ENCODE results near the gene C11orf42.
"Not testable (repeated sequence)": the region's sequence is repeated elsewhere in the genome, so short reads cannot be mapped to it uniquely, and the experiment has no call there.

Gene C11orf42

GRCh38 chr11:6224421-6224820 lies 19.1 kb downstream of the C11orf42 start:
- DNase-seq, result no peak

GRCh38 chr11:6225024-6225423 lies 19.7 kb downstream of the C11orf42 start:
- DNase-seq, result no peak

- no peak for DNase-seq
These were observed 20.5 kb downstream of the C11orf42 start for GRCh38 chr11:6225896-6226295.

DNA sequence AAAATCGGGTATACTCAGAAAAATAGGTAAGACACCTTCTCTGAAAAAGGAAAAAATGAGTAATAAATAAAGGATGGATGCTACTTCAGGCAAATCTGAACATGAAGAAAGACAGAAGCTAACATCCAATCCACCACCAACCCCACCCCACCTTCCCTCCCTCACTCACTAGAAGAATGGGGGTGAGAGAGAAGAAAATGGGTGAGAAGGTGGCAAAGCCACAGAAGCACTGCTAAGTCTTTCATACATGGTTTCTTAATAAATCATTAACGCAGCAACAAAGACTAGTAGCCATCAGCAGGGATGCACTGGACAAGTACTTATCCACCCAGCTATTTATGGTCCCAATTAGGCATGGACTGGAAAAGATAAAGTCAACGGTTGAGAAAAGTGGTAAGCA lies 23.2 kb downstream of the C11orf42 start:
- DNase-seq, result no peak

- no peak for DNase-seq
These were observed 24.6 kb downstream of the C11orf42 start for GRCh38 chr11:6229911-6230310.

GRCh38 chr11:6232899-6233298 lies 27.5 kb downstream of the C11orf42 start:
- no peak for DNase-seq

GRCh38 chr11:6233984-6234386 lies 28.6 kb downstream of the C11orf42 start:
- DNase-seq, result no peak

GRCh38 chr11:6234387-6235107 lies 29.2 kb downstream of the C11orf42 start, which contains the start of gene FHIP1B:
Gene FHIP1B (minus strand): TSS chr11:6234636. CDS start chr11:6224516, 10,120 bp downstream.
- DNase-seq, result peak; percentile 81

DNA sequence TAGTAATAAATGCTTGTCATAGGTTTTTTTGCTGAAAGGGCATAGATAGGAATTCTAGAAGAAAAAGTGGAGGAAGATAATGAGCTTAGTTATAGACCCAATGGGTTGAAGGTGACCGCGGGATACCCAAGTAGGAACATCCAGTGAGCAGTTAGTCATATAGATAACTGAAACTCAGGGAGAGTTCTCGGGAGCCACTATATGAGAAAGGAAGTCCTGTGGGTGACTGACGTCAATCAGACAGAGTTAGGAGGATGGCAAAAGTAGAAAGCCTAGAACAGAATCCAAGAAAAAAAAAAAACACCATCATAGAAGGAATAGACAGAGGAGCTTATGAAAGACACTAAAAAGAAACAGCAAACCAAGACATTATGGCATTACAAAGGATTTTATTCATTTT lies 31.9 kb downstream of the C11orf42 start:
- DNase-seq, result no peak

GRCh38 chr11:6237761-6238302 lies 32.5 kb downstream of the C11orf42 start:
- DNase-seq, result no peak

DNA sequence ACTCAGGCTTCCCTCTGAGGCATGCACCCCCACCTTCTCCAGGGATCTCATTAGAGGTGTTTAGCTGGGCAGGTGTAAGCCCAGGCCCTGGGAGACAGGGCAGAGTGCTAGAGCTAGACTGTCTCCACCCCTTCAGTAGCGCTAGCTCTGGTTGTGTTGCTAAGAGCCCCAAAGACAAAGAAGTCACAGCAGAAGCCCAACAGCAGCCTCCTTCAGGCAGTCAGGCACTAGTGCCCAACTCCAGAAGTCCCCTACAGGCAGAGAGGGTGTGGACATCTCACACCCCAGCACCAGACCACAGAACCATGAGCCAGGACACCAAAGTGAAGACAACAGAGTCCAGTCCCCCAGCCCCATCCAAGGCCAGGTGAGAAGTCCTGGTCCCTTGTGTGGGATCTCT lies 33.5 kb downstream of the C11orf42 start, which contains the start of gene CNGA4:
Gene CNGA4 (plus strand): TSS at position 188 of the 400 bp plus-strand sequence. CDS start 118 bp downstream, at position 306.
- DNase-seq, result no peak

DNA sequence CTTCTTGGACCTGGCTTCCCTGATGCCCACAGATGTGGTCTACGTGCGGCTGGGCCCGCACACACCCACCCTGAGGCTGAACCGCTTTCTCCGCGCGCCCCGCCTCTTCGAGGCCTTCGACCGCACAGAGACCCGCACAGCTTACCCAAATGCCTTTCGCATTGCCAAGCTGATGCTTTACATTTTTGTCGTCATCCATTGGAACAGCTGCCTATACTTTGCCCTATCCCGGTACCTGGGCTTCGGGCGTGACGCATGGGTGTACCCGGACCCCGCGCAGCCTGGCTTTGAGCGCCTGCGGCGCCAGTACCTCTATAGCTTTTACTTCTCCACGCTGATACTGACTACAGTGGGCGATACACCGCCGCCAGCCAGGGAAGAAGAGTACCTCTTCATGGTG lies 34.8 kb downstream of the C11orf42 start:
- no peak for DNase-seq

DNA sequence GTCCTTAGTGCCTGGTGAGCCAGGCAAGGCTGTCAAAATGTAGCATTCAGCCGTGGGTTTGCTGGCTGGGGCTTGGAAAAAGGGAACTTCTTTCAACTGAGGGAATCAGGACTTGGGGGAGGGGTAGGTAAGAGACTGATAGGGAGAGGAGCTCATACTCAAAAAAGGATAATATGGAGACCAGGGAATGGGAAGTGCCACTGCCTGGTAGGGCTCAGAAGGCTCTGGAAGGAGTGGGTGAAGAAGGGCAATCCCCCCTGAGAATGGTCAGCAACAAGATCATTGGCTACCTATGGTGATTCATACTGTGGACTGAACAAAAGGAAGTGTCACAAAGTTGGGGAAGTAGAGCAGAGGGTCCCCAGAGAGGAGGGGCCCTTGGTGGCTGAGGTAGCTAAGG lies 35.4 kb downstream of the C11orf42 start:
- no peak for DNase-seq

- DNase-seq, result no peak
These were observed 36.0 kb downstream of the C11orf42 start for GRCh38 chr11:6241316-6241715.

DNA sequence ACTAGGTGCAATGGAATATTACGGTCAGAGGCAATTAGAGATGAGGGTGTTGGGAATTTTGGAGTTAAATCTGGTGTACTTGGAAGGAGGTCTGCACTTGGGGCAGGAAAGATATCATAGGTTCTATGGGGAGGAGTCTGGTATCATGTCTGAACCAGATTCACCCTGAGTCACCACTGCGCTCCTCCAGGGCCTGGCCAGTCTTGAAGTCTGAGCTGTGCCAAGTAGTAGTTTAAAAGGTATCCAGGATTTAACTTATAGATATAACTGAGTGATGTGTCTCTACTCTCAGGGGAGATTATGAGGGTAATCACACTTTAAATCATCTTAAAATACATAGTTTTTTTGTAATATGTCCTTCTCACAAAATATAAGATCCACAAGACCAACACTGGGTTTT lies 40.2 kb downstream of the C11orf42 start:
- no peak for DNase-seq

GRCh38 chr11:6248248-6248647 lies 42.9 kb downstream of the C11orf42 start:
- no peak for DNase-seq

GRCh38 chr11:6248897-6249296 lies 43.5 kb downstream of the C11orf42 start:
- DNase-seq, result not testable (repeated sequence)

- no peak for DNase-seq
These were observed 44.6 kb downstream of the C11orf42 start for GRCh38 chr11:6249770-6250555.

DNA sequence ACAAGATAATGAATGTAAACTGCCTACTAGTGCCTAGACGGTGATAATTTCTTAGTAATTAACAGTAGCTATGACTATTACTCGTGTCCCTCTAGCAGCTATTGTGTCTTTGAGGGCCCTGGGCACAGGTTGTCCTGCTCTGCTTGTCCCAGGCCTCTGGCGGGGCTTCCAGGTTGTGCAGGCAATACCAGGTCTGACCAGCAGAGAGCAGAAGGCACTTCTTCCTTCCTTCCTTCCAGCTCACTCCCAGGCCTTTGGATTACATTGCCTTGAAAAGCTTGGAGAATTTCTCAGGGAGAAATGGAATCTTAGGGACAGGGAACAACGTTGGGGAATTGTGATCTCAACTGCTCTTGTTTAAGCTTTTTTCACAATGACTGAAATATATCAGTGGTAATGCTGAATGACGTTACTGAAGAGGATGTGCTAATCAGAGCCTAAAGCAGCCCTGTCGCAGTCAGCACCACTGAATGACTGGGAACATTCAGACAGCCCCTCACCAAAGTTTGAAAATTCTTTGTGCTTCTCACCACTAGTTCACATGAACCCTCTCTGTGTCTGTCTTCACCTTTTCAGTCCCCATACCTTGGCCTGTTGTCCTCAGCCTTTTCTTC lies 45.9 kb downstream of the C11orf42 start:
- peak; percentile 80 for DNase-seq

- DNase-seq, result no peak
These were observed 46.7 kb downstream of the C11orf42 start for GRCh38 chr11:6251990-6252473.

GRCh38 chr11:6253197-6253596 lies 47.8 kb downstream of the C11orf42 start:
- no peak for DNase-seq

GRCh38 chr11:6258141-6258540 lies 52.8 kb downstream of the C11orf42 start:
- DNase-seq, result no peak

- DNase-seq, result no peak
These were observed 53.3 kb downstream of the C11orf42 start for GRCh38 chr11:6258571-6259081.

Measured in 8988T (cell line).